ENCODE results near the gene PNPLA1.
"Not testable (repeated sequence)": the region's sequence is repeated elsewhere in the genome, so short reads cannot be mapped to it uniquely, and the experiment has no call there.

Gene PNPLA1

GRCh38 chr6:36319436-36319762, 49.5 kb downstream of the PNPLA1 start:
- peak; percentile 94 for DNase-seq

- DNase-seq = no peak
These were observed 50.0 kb downstream of the PNPLA1 start for GRCh38 chr6:36319821-36320220.

- no peak for DNase-seq
These were observed 50.6 kb downstream of the PNPLA1 start for GRCh38 chr6:36320475-36320874.

GRCh38 chr6:36322591-36322990, 52.7 kb downstream of the PNPLA1 start:
- DNase-seq = no peak

- no peak for DNase-seq
These were observed 53.2 kb downstream of the PNPLA1 start for GRCh38 chr6:36323062-36323461.

- DNase-seq = no peak
These were observed 54.3 kb downstream of the PNPLA1 start for GRCh38 chr6:36324191-36324590.

GRCh38 chr6:36324715-36325114, 54.9 kb downstream of the PNPLA1 start:
- no peak for DNase-seq

GRCh38 chr6:36326356-36326995, 56.6 kb downstream of the PNPLA1 start:
- no peak for DNase-seq

- DNase-seq = no peak
These were observed 57.5 kb downstream of the PNPLA1 start for GRCh38 chr6:36327226-36327918.

- no peak for DNase-seq
These were observed 58.0 kb downstream of the PNPLA1 start for GRCh38 chr6:36327919-36328236.

GRCh38 chr6:36328600-36328999, 58.7 kb downstream of the PNPLA1 start:
- no peak for DNase-seq

- no peak for DNase-seq
These were observed 60.0 kb downstream of the PNPLA1 start for GRCh38 chr6:36329798-36330291.

- DNase-seq = no peak
These were observed 60.5 kb downstream of the PNPLA1 start for GRCh38 chr6:36330366-36330765.

GRCh38 chr6:36331381-36331780, 61.5 kb downstream of the PNPLA1 start:
- DNase-seq = no peak

- DNase-seq = no peak
These were observed 63.5 kb downstream of the PNPLA1 start for GRCh38 chr6:36333171-36333895.

GRCh38 chr6:36333931-36334725, 64.3 kb downstream of the PNPLA1 start:
- no peak for DNase-seq

- no peak for DNase-seq
These were observed 65.1 kb downstream of the PNPLA1 start for GRCh38 chr6:36334832-36335459.

- DNase-seq = no peak
These were observed 65.8 kb downstream of the PNPLA1 start for GRCh38 chr6:36335465-36336207.

- DNase-seq = no peak
These were observed 66.4 kb downstream of the PNPLA1 start for GRCh38 chr6:36336208-36336710.

GRCh38 chr6:36336779-36337241, 67.0 kb downstream of the PNPLA1 start, which contains the start of gene BNIP5:
Gene BNIP5, minus strand, starts transcription at chr6:36336888. Its CDS starts 6,198 bp downstream, at chr6:36330690.
- no peak for DNase-seq

- DNase-seq = no peak
These were observed 68.0 kb downstream of the PNPLA1 start for GRCh38 chr6:36337814-36338213.

- DNase-seq = not testable (repeated sequence)
These were observed 68.4 kb downstream of the PNPLA1 start for GRCh38 chr6:36338223-36338622.
